T-helper 2 cell treated with Interferon-gamma antibody and Interleukin-4, amounts not matched to agents 5 μg/mL and 100 μg/mL, for 36 hours (primary cell): ENCODE results near the gene CARMIL1.

Experiments used
- DNase-seq: peaks from one replicate; pipeline ENCODE4 v3.0.0; 2021; ENCODE audit warnings: low spot score
- H3K27ac Mint-ChIP-seq: one replicate; pipeline ENCODE4 v1.8.0; 2021; ENCODE audit warnings: mild to moderate bottlenecking, mixed read lengths
- H3K27me3 Mint-ChIP-seq: one replicate; pipeline ENCODE4 v1.8.0; 2021; ENCODE audit warnings: low read depth, mixed read lengths
- H3K36me3 Mint-ChIP-seq: one replicate; pipeline ENCODE4 v1.8.0; 2021; ENCODE audit warnings: low read depth, mixed read lengths
- H3K4me1 Mint-ChIP-seq: one replicate; pipeline ENCODE4 v1.8.0; 2021; ENCODE audit warnings: low read depth, mixed read lengths
- H3K4me3 Mint-ChIP-seq: one replicate; pipeline ENCODE4 v1.8.0; 2022; ENCODE audit warnings: mild to moderate bottlenecking, moderate library complexity, mixed read lengths
- H3K9me3 Mint-ChIP-seq: one replicate; pipeline ENCODE4 v1.8.0; 2021; ENCODE audit warnings: mixed read lengths

Gene CARMIL1

DNA sequence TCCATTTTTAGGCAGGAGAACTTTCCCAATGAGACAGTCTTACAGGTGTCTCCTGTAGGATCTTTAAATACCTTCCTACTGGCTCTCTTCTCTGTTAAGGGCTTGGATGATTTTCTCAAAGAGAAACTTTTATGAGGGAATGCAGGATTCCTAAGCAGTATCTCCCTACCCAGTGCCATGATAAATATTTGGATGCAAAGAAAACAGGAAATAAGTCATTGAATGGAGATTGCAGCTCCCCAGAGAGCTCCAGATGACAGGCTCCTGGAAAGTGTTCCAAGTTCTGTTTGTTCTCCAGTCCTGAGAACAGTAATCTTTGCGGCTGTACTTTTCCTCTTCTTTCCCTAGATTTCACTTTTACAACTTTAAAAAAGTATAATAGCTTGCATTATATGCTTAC is 370.4 kb downstream of the CARMIL1 start:
- Mint-ChIP-seq H3K27me3 (peaks cover 61% of the 10 kb centered on the region), H3K27ac (no peak overlapping the region), H3K9me3 (no peaks in the 10 kb centered on the region), H3K36me3 (no peaks in the 10 kb centered on the region), H3K4me1 (no peaks in the 10 kb centered on the region), H3K4me3 (no peak overlapping the region)
- no peak for DNase-seq

DNA sequence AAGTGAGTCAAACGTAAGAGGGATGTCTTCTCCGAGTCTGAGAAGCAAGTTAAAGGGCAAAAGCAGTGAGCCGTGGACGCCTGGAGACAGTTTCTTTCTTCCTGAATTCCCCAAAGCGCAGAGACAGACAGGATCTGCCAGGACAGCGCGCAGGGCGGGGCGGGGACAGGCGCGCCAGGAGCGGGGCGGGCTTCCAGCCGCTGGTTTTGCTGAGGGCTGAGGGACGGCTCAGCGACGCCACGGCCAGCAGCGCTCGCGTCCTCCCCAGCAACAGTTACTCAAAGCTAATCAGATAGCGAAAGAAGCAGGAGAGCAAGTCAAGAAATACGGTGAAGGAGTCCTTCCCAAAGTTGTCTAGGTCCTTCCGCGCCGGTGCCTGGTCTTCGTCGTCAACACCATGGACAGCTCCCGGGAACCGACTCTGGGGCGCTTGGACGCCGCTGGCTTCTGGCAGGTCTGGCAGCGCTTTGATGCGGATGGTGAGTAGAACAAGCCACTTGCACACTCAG is 372.9 kb downstream of the CARMIL1 start, which contains the start of gene SCGN:
TSS of gene SCGN (plus strand) at position 209 of the 509 bp plus-strand sequence. CDS start at position 398, 189 bp downstream.
- peaks cover 54% of the 10 kb centered on the region for H3K27me3 Mint-ChIP-seq
- no peaks in the 10 kb centered on the region for H3K9me3 Mint-ChIP-seq
- H3K4me1 Mint-ChIP-seq: no peaks in the 10 kb centered on the region
- H3K4me3 Mint-ChIP-seq: no peak within 1 kb of the TSS
- no peak within 1 kb of the TSS for H3K27ac Mint-ChIP-seq
- no peaks in the 10 kb centered on the region for H3K36me3 Mint-ChIP-seq
- DNase-seq: peak; percentile 43

DNA sequence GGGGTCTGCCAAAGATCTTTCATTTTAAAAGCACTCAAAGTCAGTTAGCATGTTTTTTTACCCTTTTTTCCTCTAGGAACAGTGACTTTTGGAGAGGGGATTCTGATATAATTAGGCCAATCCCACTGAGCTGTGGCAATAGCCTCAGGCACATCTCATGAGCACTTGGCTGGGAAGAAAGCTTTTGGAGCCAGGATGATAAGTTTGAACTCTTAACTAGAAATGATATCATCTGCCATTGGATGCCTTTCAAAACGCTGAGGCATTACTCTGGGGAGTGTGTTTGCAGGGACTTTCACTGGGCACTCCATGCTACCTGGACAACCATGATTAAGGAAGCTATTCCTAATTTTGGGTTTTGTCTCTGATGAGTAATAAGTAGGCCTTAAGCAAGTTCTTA is 376.5 kb downstream of the CARMIL1 start:
- H3K27ac Mint-ChIP-seq: no peak overlapping the region
- peaks cover 40% of the 10 kb centered on the region for H3K27me3 Mint-ChIP-seq
- no peaks in the 10 kb centered on the region for H3K9me3 Mint-ChIP-seq
- no peak for DNase-seq
- H3K4me1 Mint-ChIP-seq: no peaks in the 10 kb centered on the region
- no peaks in the 10 kb centered on the region for H3K36me3 Mint-ChIP-seq
- no peak overlapping the region for H3K4me3 Mint-ChIP-seq

DNA sequence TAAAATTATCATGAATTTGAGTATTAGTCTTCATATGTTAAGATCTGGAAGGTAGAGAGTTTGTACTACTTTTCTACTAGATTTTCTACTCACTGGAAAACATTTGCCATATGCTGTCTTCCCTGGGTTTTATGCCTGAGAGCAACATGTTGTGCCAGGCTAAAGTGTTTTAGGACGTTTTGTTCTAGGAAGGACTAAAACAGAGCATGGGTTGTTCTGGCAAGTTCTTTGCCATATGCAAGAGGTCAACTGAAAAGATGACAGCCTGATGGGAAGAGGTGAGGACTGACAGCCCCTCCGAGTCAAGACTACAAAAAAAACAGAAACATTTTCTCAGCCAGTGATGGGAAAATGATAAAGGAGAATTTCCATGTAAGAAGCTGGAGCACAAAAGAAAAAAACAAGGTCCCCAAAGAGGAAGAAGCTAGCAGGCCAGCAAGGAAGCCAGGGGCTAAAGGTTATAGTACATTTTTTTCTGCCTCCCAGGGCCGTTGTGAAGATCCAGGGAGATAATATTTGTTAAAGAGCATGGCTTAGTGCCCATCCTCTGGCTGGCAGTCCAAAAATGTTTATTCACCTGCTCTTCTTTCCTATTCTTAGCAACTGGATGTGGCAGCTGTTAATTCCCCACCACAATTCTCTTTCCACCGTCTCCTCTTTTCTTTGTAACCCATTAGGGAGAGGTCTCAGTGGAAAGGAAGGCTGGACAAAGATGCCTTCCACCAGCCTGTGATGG is 380.6 kb downstream of the CARMIL1 start:
- Mint-ChIP-seq H3K36me3 (no peaks in the 10 kb centered on the region), H3K4me3 (no peak overlapping the region), H3K4me1 (no peaks in the 10 kb centered on the region), H3K27me3 (peaks cover 10% of the 10 kb centered on the region), H3K9me3 (no peaks in the 10 kb centered on the region), H3K27ac (no peak overlapping the region)
- DNase-seq: no peak

DNA sequence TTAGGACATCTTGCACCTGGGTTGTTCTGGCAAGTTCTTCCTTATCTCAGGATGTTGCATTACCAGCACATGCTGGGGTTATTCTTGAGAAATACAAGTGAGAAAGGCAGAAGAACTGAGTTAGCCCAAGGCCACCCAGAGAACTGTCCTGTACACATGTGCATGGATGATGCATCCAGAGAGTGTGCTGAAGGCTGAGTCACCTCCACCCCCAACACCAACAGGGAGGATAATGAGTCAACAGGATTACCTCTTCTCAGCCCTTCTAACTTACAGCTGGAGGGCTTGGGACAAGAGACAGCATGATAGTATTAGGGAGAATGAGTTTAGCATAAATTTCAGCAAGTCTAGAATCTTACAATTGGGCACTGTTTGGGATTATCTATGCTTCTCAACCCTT is 381.3 kb downstream of the CARMIL1 start:
- peak; percentile 41 for DNase-seq
- no peak overlapping the region for H3K4me3 Mint-ChIP-seq
- peaks cover 6% of the 10 kb centered on the region for H3K27me3 Mint-ChIP-seq

DNA sequence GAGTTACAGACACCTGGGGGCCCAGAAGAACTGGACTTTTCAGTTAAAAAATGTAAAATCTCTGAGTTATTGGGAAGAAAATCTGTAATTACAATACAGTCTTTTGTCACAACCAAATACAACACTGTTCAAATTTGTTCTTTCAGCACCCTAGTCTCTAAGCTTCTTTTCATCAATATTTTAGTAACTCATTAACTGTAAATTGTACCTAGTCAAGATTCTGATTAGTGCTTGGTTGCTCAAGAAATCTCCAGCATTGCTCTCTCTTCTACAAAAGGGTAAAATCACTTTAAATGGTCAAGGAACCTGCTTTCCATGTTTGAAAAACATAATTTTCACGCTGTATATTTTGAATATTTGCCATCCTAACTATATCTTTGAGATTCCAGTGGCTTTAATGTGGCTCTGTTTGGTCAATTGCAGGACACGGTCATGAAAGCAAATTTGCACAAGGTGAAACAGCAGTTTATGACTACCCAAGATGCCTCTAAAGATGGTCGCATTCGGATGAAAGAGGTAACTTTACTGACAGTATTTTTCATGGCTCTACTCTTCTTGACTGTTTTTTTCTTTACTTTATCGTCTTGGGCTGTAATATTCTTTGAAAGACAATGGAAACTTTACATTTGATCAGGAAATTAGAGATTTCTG is 382.1 kb downstream of the CARMIL1 start:
- Mint-ChIP-seq H3K36me3 (no peaks in the 10 kb centered on the region), H3K4me1 (no peaks in the 10 kb centered on the region), H3K27me3 (peaks cover 6% of the 10 kb centered on the region), H3K4me3 (no peak overlapping the region), H3K27ac (no peak overlapping the region), H3K9me3 (no peaks in the 10 kb centered on the region)
- DNase-seq: no peak

More for the DNA sequence above, 381.3 kb downstream of the CARMIL1 start:
- no peaks in the 10 kb centered on the region for H3K4me1 Mint-ChIP-seq
- no peak overlapping the region for H3K27ac Mint-ChIP-seq
- no peaks in the 10 kb centered on the region for H3K36me3 Mint-ChIP-seq
- H3K9me3 Mint-ChIP-seq: no peaks in the 10 kb centered on the region

DNA sequence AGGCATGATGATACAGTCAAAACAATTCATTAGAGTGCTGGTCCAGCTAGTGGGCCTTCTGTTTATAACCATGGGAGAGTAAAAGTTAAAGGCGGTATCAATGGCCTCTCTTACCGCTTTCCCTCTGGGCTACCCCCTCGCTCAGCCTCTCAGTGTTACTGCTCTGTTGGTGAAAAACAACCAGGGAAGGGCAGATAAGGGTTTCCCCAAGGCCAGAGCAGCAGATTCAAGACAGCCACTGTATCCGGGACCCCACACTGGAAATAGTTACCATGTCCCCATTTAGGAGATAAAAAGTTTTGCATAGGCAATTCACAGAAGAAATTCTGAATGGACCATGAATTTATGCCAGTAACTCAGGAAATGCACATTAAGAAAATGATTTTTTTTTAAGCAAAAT is 386.3 kb downstream of the CARMIL1 start:
- H3K27me3 Mint-ChIP-seq: peaks cover 13% of the 10 kb centered on the region
- no peaks in the 10 kb centered on the region for H3K4me1 Mint-ChIP-seq
- H3K9me3 Mint-ChIP-seq: no peaks in the 10 kb centered on the region
- no peaks in the 10 kb centered on the region for H3K36me3 Mint-ChIP-seq
- no peak for DNase-seq
- H3K4me3 Mint-ChIP-seq: no peak overlapping the region
- H3K27ac Mint-ChIP-seq: no peak overlapping the region

DNA sequence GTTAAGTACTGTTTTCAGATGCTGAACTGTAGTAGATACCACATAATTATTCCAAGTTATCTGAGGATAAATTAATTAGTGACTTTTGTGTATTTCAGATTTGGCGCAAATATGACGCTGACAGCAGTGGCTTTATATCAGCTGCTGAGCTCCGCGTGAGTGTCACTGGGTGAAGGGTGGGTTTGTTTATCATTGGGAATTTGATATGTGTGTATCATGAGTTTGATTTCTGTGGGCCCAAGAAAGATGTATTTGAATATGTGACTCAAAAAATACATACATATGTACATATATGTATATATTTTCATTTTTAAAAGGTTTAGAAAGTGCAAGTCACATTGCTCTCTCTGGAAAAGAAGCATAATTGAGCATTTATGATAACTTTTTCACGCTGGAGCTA is 390.2 kb downstream of the CARMIL1 start:
- Mint-ChIP-seq H3K27me3 (peaks cover 20% of the 10 kb centered on the region), H3K9me3 (no peaks in the 10 kb centered on the region), H3K4me3 (no peak overlapping the region), H3K36me3 (no peaks in the 10 kb centered on the region), H3K4me1 (no peaks in the 10 kb centered on the region), H3K27ac (no peak overlapping the region)
- DNase-seq: no peak
